ENCODE data around the gene PIM1.
A peak's percentile ranks its signal among the peaks of the same experiment; 100 is the strongest.

GRCh38 chr6:37207903-37208456, 38.0 kb downstream of the PIM1 start:
- TF ChIP-seq POLR2AphosphoS5 (IDR thresholded peaks at IDR 0.05) (no peak), CTCF (IDR thresholded peaks at IDR 0.05) (peak; percentile 34 to 53 (median 49))

All from breast epithelium (tissue), 3 donors.